EH (cell line): Measurements from ENCODE around the gene PRELID2.
"Not testable (repeated sequence)": the region's sequence is repeated elsewhere in the genome, so short reads cannot be mapped to it uniquely, and the experiment has no call there.

Experiments
- DNase-seq: peaks from one replicate; pipeline ENCODE4 v3.0.0-alpha.2; 2015; ENCODE audit warnings: low read depth

PRELID2 gene

DNA sequence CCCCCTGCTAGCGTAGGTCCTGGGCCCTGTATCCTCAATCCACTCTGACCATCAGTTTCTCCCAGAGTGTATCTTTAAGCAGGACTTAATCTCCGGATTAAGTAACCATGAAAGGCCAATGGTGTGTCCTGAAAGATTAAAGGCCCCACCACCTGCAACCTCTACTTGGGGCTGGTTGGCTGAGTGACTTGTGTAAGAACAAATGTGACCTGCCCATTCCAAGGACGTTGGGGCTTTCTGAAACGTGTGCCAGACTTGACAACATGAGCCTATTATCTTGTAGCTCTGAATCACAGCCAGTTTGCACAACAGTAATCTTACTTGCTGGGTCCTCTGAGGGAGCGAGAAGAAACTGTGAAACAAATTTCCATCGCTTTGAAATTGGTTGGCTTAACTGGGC, 3.1 kb upstream of the PRELID2 start:
- DNase-seq: no peak

DNA sequence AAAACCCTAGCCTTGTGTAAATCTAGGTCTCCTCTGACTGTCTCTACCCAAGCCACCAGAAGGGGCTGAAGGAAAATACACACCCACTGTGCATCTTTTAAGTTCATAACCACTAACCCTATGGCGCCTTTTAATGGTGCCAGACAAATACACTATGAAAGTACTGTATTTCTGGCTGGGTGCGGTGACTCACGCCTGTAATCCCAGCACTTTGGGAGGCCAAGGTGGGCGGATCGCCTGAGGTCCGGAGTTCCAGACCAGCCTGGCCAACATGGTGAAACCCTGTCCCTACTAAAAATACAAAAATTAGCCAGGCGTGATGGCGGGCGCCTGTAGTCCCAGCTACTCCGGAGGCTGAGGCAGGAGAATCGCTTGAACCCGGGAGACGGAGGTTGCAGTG, 1.1 kb upstream of the PRELID2 start:
- not testable (repeated sequence) for DNase-seq

DNA sequence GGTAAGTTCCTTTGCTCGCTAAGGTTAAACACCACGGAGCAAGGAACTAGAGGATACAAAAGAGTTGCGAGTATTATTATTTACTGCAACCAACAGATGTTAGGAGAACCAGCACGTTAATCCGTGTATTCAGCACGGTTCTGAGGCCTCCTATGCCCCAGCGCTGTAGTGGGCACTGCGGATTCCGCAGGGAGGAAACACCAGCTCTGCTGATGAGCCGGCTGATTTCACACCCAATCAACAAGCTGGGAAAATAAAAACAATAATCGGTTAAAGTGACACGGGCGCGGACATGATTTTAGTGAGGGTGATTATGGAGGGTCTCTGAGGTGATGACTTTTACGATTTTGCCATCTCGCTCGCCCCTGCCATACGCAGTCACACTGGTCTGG, 702 bp upstream of the PRELID2 start:
- DNase-seq: no peak

DNA sequence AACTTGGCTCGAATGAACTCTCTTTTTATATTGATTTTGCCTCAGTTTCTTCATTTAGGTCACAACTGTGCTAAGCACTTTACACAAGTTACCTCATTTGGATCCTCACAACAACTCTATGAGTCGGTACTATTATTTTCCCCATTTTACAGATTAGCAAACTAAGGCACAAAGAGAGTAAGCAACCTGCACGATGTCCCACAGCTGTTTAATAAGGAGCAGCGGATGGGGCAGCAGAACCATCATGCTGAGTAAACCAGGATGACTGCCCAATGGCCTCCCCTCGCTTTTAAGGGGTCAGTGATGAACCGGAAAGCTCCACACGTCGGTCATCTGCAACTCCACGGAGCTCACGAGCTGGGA, 607 bp downstream of the PRELID2 start:
- no peak for DNase-seq

DNA sequence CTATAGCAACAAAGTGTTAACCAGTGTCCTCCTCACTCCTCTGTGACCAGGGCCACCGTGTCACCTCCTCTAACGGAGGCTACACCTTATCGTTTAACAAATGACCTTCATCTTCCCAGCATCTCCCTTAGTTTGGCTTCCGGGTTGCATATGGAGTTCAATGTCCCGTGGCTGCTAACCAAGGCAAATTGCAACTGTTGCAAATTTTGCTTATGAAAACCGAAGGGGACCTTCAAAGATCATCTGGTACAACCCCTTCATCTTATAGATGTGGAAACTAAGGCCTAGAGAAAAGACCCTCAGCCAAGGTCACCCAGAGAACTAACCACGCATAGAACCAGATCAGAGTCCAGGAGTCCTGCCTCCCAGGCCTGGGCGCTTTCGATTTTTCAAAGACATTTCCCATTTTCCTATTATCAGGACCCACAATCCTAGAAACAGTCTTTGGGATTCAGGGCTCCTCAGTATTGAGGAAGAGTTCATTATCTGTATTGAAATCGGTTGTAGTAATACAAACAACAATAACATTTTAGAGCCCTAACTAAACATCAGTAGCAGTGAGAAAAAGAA, 1.4 kb downstream of the PRELID2 start:
- no peak for DNase-seq

DNA sequence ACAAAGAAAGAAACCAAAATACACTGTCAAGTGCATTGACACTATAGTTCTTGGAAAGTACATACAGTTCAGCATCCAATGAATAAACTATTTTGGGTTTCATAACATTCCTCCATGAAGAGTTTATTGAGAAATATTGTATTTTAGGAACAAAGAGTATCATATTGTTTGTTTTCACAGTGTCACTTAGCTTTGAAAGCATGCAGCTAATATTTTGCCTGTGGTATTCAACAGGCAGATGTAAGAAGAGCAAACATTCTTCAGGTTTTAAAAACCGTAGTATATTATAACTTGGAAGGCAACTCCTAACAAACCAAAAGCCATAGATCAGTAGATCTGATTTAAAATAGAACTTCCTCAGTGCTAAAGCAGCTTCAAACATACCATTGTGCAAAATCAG, 4.5 kb downstream of the PRELID2 start:
- DNase-seq: peak; percentile 75

DNA sequence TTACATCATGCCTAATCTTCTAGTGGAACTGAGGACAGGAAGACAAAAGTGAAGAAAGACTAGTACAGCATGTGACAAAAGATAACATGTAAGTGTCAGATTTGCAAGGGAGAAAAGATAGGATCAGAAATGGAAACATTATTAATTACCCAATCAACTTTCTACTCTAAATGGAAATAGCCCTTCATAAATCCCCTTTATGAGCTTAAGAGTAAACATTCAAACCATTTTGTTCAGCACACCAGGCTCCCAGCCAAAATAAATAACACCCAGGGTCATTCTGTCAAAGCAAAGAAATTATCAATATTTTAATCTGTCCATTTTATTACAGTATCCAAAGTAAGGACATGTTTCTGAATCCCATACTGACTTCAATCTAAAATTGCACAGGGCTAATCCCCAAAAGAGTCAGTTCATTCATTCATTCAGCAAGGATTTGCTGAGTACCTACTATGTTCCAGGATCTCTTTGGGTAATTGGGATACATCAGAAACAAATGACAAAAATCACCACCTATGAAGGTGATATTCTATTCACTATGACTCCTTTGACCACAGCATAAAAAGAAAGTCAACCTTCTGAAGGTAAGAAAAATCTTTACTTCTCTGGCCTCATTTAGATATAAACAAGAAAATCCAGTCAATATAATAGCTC, 5.3 kb downstream of the PRELID2 start:
- peak; percentile 9 for DNase-seq

DNA sequence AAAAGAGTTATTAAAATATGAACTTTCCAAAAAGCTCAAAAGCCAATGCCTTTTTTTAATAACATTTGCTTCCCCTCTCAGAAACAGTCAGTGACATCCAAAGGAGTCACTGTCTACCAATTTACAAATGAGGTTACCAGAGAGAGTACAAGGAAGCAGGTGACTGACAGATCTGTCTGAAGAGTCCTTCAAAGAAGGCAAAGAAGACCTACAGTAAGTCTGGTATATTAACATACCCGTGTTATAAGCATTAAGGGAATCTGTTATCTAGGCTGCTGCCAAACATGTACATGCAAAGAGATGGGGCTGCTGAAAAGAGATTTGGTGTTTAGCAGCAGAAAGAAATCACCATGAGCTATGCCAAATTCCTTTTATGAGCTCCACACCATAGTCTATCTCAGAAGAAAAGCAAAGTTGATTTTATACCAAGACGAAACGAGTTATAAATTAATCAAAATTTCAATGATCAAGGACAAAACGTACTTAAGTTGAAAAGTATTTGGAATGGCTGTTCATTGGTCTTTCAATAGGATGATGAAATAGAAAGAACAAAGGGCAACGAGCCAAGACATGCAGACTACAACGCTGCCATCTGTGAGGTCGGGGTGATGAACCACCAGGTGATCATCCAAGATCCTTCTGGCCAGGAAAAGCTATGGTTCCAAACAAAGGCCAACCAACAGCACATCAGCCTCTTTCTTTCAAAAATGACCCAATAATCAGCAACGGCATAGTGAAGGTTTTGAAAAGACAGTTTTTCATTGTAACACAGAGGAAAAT, 8.1 kb downstream of the PRELID2 start:
- no peak for DNase-seq

DNA sequence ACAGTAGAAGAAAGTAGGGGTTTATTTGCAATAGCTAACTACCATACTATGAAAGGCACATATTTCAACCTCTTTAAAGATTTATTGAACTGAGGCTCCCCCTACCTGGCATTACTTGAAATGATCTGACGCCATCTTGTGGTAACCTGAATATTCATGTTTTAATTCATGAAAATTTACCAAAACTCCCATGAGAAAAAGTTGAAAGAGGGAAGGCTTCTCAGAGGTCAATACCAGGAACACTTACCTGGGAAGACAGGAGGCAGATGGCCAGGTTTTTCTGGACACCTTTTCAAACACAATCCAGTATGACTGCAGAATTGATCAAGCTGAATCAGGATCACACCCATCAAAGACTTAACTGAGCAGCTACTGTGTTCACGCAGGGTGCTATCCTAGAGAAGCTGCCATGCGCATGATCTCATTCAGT, 9.4 kb downstream of the PRELID2 start:
- DNase-seq: peak; percentile 63

DNA sequence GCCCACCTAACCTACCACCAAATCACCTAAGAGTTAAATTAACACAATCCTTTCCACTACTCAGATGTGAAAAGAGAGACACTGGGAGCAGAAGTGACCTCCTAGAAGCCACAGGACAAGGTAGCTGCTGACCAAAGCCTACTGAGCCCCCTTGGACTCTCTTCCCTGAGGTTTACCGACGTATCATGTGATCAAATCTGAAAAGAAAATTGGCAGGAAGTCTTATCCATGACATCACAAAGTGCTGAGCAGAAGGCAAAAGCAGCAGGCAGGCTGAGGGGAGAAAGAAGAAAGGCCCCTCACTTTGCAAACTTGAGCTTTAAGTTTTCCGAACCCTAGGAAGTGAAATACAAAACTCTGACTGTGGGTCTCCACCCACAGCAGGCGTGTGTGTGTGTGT, 11.1 kb downstream of the PRELID2 start:
- no peak for DNase-seq

DNA sequence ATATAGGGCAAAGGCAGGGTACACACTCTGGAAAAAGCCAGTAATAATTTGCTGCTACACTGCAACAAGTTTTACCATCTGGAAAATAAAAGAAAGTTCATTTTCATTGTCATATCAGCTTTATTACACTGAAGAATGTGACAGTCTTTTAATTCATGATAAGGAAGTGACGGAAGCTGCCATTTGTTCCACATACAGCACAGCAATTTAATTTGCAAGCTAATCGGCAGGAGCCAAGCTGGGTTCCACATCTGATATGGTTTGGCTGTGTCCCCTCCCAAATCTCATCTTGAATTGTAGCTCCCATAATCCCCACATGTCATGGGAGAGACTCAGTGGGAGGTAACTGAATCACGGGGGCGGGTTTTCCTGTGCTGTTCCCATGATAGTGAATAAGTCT, 16.5 kb downstream of the PRELID2 start:
- no peak for DNase-seq

DNA sequence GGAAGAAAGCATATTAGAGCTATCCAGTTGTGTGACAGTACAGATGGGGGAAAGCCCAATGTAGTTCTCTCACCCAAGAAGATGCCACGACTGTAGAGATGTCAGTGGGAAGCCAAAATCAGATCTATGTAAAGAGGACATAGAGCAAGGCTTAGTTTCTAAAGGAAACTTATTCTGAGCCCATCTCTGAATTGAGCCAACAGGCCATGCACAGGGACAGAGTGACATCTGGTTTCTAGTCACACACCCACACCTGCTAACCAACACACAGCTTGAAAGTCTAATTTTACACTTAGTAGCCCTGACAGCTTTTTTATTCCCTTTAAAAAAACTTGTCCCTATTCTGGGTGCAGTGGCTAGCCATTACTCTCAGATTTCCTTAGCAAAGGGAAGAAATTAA, 22.3 kb downstream of the PRELID2 start:
- no peak for DNase-seq

DNA sequence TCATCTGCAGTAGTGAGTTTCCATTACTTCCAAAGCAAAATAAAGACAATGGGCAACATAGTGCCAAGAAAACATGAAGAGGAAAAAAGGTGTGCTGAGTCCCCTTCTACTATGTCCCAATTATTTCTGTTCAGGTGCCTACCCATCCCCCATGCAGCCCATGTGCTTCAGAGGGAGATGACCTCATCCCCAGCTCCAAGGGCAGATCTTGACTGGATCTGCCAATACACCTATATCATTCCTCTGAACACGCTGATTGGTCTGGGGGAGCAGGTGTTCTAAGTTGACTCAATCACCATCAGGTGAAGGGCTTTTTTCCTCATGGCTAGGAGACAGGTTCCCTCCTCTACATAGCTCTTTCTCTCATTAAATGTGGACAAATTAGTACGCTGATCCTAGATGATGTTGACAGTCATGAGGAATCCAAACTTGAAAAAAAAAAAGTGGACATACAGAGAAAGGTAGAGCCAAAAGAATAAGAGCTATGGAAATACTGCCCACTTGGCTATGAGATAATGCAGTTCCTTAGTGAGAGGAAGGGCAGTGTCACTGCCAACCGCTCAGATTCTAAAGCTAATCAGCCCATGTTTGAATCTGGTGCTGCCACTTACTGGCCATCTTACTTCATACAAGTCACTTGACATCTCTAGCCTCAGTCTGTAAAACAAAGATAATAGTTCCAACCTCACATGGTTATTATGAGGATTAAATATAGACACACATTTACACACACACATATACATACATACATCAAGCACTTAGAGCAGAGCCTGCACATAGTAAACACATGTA, 23.1 kb downstream of the PRELID2 start:
- peak; percentile 70 for DNase-seq

DNA sequence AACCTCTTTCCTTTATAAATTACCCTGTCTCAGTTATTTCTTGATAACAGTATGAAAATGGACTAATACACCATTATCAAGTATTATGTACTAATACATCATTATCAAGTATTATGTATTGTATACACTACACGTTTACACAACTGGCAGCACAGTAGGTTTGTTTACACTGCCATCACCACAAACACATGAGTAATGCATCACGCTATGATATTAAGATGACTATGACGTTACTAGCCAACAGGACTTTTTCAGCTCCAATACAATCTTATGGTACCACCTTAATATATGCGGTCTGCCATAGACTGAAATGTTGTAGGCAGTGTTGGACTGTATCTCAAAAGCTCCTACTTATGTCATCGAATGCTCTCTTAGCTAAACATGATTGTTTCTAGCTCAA, 28.2 kb downstream of the PRELID2 start:
- no peak for DNase-seq

DNA sequence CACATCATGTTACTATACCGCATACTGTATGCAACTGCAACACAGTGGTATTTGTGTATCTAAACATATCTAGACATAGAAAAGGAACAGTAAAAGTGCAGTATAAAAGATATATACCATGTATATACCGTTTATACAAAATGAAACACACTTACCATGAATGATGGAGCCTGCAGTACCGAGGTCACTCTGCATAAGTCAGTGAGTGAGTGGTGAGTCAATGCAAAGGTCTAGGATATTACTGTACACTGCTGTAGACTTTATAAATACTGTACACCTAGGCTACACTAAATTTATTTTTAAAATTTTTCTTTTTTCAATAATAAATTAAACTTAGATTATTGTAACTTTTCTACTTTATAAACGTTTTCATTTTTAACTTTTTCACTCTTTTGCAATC, 29.3 kb downstream of the PRELID2 start:
- DNase-seq: no peak

DNA sequence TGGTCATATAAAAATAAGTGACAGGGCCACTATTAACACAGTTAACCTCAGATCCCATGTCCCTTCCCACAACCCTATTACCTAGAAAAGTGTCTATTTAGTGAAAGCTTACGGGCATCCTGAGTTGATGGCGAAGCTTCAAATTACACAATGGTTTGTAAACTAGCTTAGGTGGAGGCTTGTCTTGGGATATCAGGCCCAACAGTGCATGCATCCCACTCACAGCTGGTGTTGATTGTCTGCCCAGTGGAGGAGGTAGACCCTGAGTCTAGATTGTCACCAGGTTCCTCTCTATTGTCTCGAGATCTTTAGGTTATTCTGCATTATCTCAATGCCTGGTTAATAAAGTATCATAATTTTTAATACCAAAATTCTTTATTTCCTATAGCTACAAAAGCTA, 30.4 kb downstream of the PRELID2 start:
- DNase-seq: no peak

DNA sequence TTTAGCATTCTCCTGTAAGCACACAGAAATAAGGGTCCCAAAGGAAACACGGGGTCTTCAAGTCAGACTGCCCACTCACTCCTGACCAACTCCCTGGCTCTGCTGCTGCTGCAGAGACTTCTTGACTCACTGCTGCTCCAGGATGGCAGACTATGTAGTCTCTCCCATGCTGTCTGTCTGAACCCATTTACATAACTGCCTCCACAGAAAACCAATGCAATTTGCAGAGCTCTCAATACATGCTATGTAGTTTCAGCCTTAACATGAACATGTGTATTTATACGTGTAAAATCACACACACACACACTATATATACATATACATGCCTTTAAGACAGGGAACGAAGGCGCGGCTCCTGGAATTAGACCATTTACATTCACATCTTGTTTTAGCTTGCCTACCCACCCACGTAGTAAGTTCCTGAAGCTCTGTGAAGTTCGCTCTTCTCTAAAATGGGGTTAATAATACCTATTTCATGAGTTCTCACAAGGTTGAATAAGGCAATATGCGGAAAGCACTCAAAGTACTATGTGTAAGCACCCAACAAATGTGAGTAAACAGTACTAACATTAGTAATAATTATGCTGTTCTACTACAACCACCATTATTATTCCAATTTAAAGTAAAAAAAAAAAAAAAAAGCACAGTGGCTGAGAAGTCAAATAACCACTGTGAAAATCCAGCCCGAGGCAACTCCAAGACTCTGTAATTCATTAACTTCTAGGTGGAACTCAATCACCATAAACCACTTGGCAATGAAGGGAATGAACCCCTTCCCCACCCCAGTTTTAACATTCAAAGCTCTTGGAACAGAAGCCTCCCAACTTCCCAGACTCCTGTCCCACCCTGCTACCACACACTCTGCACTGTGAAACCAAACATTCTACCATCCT, 31.8 kb downstream of the PRELID2 start:
- DNase-seq: no peak

DNA sequence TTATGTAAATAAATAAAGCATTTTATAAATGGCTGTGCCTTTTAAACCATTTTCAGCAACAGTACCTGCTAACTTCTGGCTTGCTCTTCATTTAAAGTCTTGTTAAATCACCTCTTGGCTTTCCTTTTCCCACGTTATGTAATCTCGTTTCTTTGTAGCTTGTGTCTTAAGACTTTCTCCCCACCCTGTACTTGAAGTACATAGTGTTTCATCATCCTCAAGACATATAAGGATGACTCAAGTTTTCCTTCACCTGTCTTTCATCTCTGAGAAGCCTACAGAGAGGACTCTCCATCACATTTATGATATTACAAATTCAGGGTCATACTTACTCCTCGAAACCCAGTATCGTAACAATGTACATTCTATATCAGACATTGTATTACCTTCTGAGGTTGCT, 33.9 kb downstream of the PRELID2 start:
- no peak for DNase-seq

DNA sequence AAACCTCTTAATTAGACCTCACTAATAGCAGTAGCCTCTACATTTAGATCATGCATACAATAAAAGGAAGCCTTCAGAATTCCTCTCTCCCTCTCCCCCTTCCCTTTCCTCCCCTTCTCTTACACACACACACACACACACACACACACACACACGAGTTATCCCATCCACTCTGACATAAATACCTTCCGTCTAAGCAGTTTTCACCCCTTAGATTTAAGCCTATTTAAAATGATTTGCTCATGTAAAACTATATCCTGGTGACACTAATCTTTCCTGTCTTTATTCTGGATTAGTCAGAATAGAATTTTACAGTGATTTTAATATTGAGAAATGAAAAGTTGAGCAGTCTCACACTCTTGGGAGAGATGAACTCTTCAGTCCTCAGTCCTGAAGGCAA, 35.0 kb downstream of the PRELID2 start:
- no peak for DNase-seq

DNA sequence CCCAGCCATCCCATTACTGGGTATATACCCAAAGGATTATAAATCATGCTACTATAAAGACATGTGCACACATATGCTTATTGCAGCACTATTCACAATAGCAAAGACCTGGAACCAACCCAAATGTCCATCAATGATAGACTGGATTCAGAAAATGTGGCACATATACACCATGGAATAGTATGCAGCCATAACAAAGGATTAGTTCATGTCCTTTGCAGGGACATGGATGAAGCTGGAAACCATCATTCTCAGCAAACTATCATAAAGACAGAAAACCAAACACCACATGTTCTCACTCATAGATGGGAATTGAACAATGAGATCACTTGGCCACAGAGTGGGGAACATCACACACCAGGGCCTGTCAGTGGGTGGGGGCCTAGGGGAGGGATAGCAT, 36.6 kb downstream of the PRELID2 start:
- DNase-seq: not testable (repeated sequence)

DNA sequence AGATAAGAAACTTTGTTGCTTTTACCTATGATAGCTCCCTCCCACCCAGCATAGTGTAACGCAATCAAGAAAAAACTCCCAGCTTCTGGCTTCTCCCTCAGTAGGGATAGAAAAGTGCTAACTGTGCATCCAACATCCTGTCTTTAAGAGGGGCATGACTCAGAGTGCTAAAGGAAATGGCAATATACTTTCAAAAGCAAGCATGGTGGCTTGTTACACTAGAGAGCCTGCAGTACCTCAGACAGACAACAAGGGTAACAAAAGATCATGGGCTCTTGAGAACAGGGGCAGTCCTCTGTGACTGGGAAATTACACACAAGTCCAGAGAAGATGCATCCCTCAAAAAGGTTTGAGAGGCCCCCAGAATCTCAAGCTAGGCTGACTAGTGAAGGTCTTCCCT, 37.8 kb downstream of the PRELID2 start:
- DNase-seq: peak; percentile 66

DNA sequence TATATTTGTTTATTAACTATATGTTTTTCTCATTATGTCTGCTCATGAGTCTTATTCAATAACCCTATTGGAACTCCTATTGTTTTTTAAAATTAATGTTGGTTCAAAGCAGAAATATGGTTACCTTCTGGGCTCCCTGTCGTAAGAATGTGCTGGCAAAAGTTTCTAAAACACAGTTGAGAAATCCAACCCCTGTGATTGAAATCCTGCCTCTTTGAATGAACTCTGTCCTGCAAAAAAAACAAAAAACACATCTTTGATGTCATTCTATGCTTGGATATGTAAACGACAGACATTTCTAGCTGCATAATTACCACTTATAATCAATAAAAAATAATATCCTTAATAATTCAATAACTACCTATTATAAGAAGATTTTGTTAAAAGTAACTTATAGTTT, 38.8 kb downstream of the PRELID2 start:
- no peak for DNase-seq
